ENCODE data around the gene PARP16.

PARP16 gene

GRCh38 chr15:65303687-65304380, 17.2 kb upstream of the PARP16 start:
- H3K27me3 ChIP-seq (ENCODE audit: insufficient read depth, low read depth, severe bottlenecking): no peaks in the 10 kb centered on the region
- TF ChIP-seq CTCF (IDR thresholded peaks at IDR 0.05; ENCODE audit: low read depth, low read length): no peak
- peak; percentile 45 for DNase-seq
- H3K9me3 ChIP-seq (ENCODE audit: severe bottlenecking): no peaks in the 10 kb centered on the region
- H3K27ac ChIP-seq: peak overlapping the region; percentile 99
- H3K4me3 ChIP-seq (ENCODE audit: low read depth, low read length): peak overlapping the region; percentile 80
- H3K36me3 ChIP-seq: no peaks in the 10 kb centered on the region

GRCh38 chr15:65302061-65302460, 15.4 kb upstream of the PARP16 start:
- no peak for TF ChIP-seq CTCF (IDR thresholded peaks at IDR 0.05; ENCODE audit: low read depth, low read length)
- no peak for DNase-seq
- Histone ChIP-seq H3K4me3 (ENCODE audit: low read depth, low read length) (no peak overlapping the region), H3K9me3 (ENCODE audit: severe bottlenecking) (no peaks in the 10 kb centered on the region), H3K27me3 (ENCODE audit: insufficient read depth, low read depth, severe bottlenecking) (no peaks in the 10 kb centered on the region), H3K27ac (no peak overlapping the region), H3K36me3 (no peaks in the 10 kb centered on the region)

GRCh38 chr15:65300924-65301441, 14.3 kb upstream of the PARP16 start:
- H3K4me3 ChIP-seq (ENCODE audit: low read depth, low read length): no peak overlapping the region
- H3K36me3 ChIP-seq: no peaks in the 10 kb centered on the region
- no peak overlapping the region for H3K27ac ChIP-seq
- H3K9me3 ChIP-seq (ENCODE audit: severe bottlenecking): no peaks in the 10 kb centered on the region
- no peak for DNase-seq
- no peaks in the 10 kb centered on the region for H3K27me3 ChIP-seq (ENCODE audit: insufficient read depth, low read depth, severe bottlenecking)
- no peak for TF ChIP-seq CTCF (IDR thresholded peaks at IDR 0.05; ENCODE audit: low read depth, low read length)

- no peak for TF ChIP-seq CTCF (IDR thresholded peaks at IDR 0.05; ENCODE audit: low read depth, low read length)
- Histone ChIP-seq H3K27me3 (ENCODE audit: insufficient read depth, low read depth, severe bottlenecking) (no peaks in the 10 kb centered on the region), H3K9me3 (ENCODE audit: severe bottlenecking) (no peaks in the 10 kb centered on the region), H3K27ac (no peak overlapping the region), H3K36me3 (no peaks in the 10 kb centered on the region), H3K4me3 (ENCODE audit: low read depth, low read length) (no peak overlapping the region)
- no peak for DNase-seq
These were observed 12.0 kb upstream of the PARP16 start for GRCh38 chr15:65298731-65299130.

GRCh38 chr15:65292938-65293518, 6.3 kb upstream of the PARP16 start:
- no peak overlapping the region for H3K27ac ChIP-seq
- no peak for TF ChIP-seq CTCF (IDR thresholded peaks at IDR 0.05; ENCODE audit: low read depth, low read length)
- H3K27me3 ChIP-seq (ENCODE audit: insufficient read depth, low read depth, severe bottlenecking): no peaks in the 10 kb centered on the region
- no peak overlapping the region for H3K4me3 ChIP-seq (ENCODE audit: low read depth, low read length)
- DNase-seq: no peak
- no peaks in the 10 kb centered on the region for H3K9me3 ChIP-seq (ENCODE audit: severe bottlenecking)
- H3K36me3 ChIP-seq: no peaks in the 10 kb centered on the region
